CD4-positive, alpha-beta T cell treated with Interleukin-17A for 4 hours (primary cell): Measurements from ENCODE around the gene GADD45G.

Experiments used
- DNase-seq: peaks from one replicate; pipeline ENCODE4 v3.0.0-alpha.2; 2020; ENCODE audit warnings: mixed read lengths

Gene GADD45G

GRCh38 chr9:89655056-89655989 is 50.5 kb downstream of the GADD45G start:
- DNase-seq, result no peak
